ENCODE data around the gene SEC14L5. TPM values are rescaled to one million over a fixed set of nuclear protein-coding genes. Genes with fewer than 3 reads are reported as not detected.
A peak's percentile ranks its signal among the peaks of the same experiment; 100 is the strongest.

Gene SEC14L5
- total RNA-seq, 2 donors from 2014 or later, result 0.74 to 0.77 TPM

GRCh38 chr16:4915226-4915761 is 42.8 kb upstream of the SEC14L5 start:
- WGBS, result 84% methylated on average over 11 of the region's 11 CpGs
- no peak for DNase-seq (ENCODE audit: low spot score)
- Histone ChIP-seq H3K27me3 (replicated peaks; ENCODE audit: insufficient read depth) (no peaks in the 10 kb centered on the region), H3K4me1 (replicated peaks) (no peaks in the 10 kb centered on the region), H3K36me3 (no peaks in the 10 kb centered on the region), H3K4me3 (no peak overlapping the region), H3K9me3 (no peaks in the 10 kb centered on the region), H3K27ac (no peak overlapping the region)
- intact Hi-C loops (cut with DNase I), result no loop called here
- TF ChIP-seq POLR2A (IDR thresholded peaks at IDR 0.05), result no peak
- TF ChIP-seq, protein P1, sequence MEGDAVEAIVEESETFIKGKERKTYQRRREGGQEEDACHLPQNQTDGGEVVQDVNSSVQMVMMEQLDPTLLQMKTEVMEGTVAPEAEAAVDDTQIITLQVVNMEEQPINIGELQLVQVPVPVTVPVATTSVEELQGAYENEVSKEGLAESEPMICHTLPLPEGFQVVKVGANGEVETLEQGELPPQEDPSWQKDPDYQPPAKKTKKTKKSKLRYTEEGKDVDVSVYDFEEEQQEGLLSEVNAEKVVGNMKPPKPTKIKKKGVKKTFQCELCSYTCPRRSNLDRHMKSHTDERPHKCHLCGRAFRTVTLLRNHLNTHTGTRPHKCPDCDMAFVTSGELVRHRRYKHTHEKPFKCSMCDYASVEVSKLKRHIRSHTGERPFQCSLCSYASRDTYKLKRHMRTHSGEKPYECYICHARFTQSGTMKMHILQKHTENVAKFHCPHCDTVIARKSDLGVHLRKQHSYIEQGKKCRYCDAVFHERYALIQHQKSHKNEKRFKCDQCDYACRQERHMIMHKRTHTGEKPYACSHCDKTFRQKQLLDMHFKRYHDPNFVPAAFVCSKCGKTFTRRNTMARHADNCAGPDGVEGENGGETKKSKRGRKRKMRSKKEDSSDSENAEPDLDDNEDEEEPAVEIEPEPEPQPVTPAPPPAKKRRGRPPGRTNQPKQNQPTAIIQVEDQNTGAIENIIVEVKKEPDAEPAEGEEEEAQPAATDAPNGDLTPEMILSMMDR (IDR thresholded peaks at IDR 0.05), result no peak
- TF ChIP-seq POLR2AphosphoS5 (IDR thresholded peaks at IDR 0.05), result no peak

GRCh38 chr16:4917117-4917516 is 41.0 kb upstream of the SEC14L5 start:
- Histone ChIP-seq H3K27ac (no peak overlapping the region), H3K4me3 (no peak overlapping the region), H3K27me3 (replicated peaks; ENCODE audit: insufficient read depth) (no peaks in the 10 kb centered on the region), H3K4me1 (replicated peaks) (no peaks in the 10 kb centered on the region), H3K9me3 (no peaks in the 10 kb centered on the region), H3K36me3 (no peaks in the 10 kb centered on the region)
- WGBS, result 58% methylated on average over 4 of the region's 4 CpGs
- no peak for DNase-seq (ENCODE audit: low spot score)
- intact Hi-C loops (cut with DNase I), result no loop called here
- no peak for TF ChIP-seq POLR2A (IDR thresholded peaks at IDR 0.05)
- TF ChIP-seq, protein P1 (IDR thresholded peaks at IDR 0.05), result no peak
- no peak for TF ChIP-seq POLR2AphosphoS5 (IDR thresholded peaks at IDR 0.05)

GRCh38 chr16:4918781-4919251 is 39.3 kb upstream of the SEC14L5 start:
- TF ChIP-seq POLR2A (IDR thresholded peaks at IDR 0.05) (no peak), POLR2AphosphoS5 (IDR thresholded peaks at IDR 0.05) (peak; percentile 66)
- TF ChIP-seq, protein P1 (IDR thresholded peaks at IDR 0.05), result no peak
- intact Hi-C loops (cut with DNase I), result no loop called here
- H3K4me3 ChIP-seq, result no peak overlapping the region
- H3K27me3 ChIP-seq (replicated peaks; ENCODE audit: insufficient read depth), result no peaks in the 10 kb centered on the region
- peaks cover 4% of the 10 kb centered on the region for H3K4me1 ChIP-seq (replicated peaks)
- no peaks in the 10 kb centered on the region for H3K9me3 ChIP-seq
- WGBS, result 26% methylated on average over 12 of the region's 13 CpGs
- DNase-seq (ENCODE audit: low spot score), result peak; percentile 74
- H3K27ac ChIP-seq, result peak overlapping the region; percentile 38 to 54
- H3K36me3 ChIP-seq, result no peaks in the 10 kb centered on the region

- Histone ChIP-seq H3K27me3 (replicated peaks; ENCODE audit: insufficient read depth) (no peaks in the 10 kb centered on the region), H3K9me3 (no peaks in the 10 kb centered on the region), H3K27ac (peak overlapping the region in 1 of 2 donors; percentile 16), H3K36me3 (no peaks in the 10 kb centered on the region), H3K4me3 (no peak overlapping the region), H3K4me1 (replicated peaks) (peaks cover 6% of the 10 kb centered on the region)
- intact Hi-C loops (cut with DNase I), result no loop called here
- no peak for TF ChIP-seq POLR2AphosphoS5 (IDR thresholded peaks at IDR 0.05)
- TF ChIP-seq POLR2A (IDR thresholded peaks at IDR 0.05), result no peak
- TF ChIP-seq, protein P1 (IDR thresholded peaks at IDR 0.05), result no peak
- 56% methylated on average over 5 of the region's 5 CpGs for WGBS
- DNase-seq (ENCODE audit: low spot score), result no peak
Measured at GRCh38 chr16:4920826-4921225, 37.3 kb upstream of the SEC14L5 start.

DNA sequence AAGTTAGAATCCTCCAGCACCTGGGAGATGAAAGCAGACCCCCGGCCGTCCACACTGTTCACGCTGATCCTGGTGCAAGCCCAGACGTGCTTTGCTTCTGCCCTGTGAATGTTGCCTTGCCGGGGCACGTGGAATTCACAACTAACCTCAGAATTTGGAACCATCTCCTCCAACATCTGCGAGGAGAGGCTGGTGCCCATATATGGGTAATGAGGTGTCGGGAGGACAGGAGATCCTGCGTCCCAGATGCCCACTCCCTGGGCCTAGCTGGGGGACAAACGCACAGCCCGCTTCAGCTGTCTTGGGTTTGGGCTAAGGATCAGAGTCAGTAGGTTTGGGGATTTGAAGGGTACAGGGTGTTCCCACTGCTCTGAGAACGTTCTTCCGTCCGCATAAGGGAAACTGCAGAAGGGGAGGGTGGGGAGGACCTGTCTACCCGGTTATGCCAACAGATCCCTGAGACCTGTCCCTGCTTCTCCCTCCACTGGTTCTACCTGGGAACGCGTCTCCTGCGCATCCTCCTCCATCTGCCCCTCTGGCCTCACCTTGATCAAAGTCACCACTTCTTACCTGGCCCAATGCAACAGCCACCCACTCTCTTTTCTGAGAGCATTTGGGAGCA is 35.3 kb upstream of the SEC14L5 start:
- peak overlapping the region; percentile 65 to 72 for H3K27ac ChIP-seq
- no peaks in the 10 kb centered on the region for H3K36me3 ChIP-seq
- H3K4me3 ChIP-seq, result no peak overlapping the region
- 20% methylated on average over 18 of the region's 18 CpGs for WGBS
- peak; percentile 82 for DNase-seq (ENCODE audit: low spot score)
- peaks cover 6% of the 10 kb centered on the region for H3K4me1 ChIP-seq (replicated peaks)
- TF ChIP-seq, protein P1 (IDR thresholded peaks at IDR 0.05), result peak in 2 of 4 experiments; percentile 27 to 45
- TF ChIP-seq POLR2A (IDR thresholded peaks at IDR 0.05), result no peak
- peak; percentile 85 for TF ChIP-seq POLR2AphosphoS5 (IDR thresholded peaks at IDR 0.05)
- no peaks in the 10 kb centered on the region for H3K27me3 ChIP-seq (replicated peaks; ENCODE audit: insufficient read depth)
- intact Hi-C loops (cut with DNase I), result no loop called here
- no peaks in the 10 kb centered on the region for H3K9me3 ChIP-seq

All from prostate gland (tissue), 2 donors.